Fibroblast of skin of right biceps (primary cell): Measurements from ENCODE around the gene SMARCC1.
"Not testable (repeated sequence)": the region's sequence is repeated elsewhere in the genome, so short reads cannot be mapped to it uniquely, and the experiment has no call there.

Experiments
- DNase-seq: peaks from one replicate; pipeline ENCODE4 v3.0.0-alpha.2; 2013

SMARCC1 gene

GRCh38 chr3:47781685-47782445 is at the start of gene SMARCC1:
Gene SMARCC1, minus strand, starts transcription at chr3:47781893. Its CDS starts 96 bp downstream, at chr3:47781797.
- DNase-seq, result peak; percentile 97

GRCh38 chr3:47829482-47829881 is 47.8 kb upstream of the SMARCC1 start:
- DNase-seq, result not testable (repeated sequence)

- DNase-seq, result no peak
These were observed 43.9 kb upstream of the SMARCC1 start for GRCh38 chr3:47825590-47825989.

- DNase-seq, result peak; percentile 85
These were observed 43.1 kb upstream of the SMARCC1 start for GRCh38 chr3:47824541-47825473.

- no peak for DNase-seq
These were observed 35.9 kb upstream of the SMARCC1 start for GRCh38 chr3:47817609-47818008.

- DNase-seq, result no peak
These were observed 32.0 kb upstream of the SMARCC1 start for GRCh38 chr3:47813551-47814177.

GRCh38 chr3:47804577-47804976 is 22.9 kb upstream of the SMARCC1 start:
- no peak for DNase-seq

- DNase-seq, result no peak
These were observed 21.9 kb upstream of the SMARCC1 start for GRCh38 chr3:47803480-47804025.

GRCh38 chr3:47802734-47803479 is 21.2 kb upstream of the SMARCC1 start, which contains the start of gene DHX30:
Gene DHX30, plus strand, starts transcription at chr3:47803138. Its CDS starts 7,546 bp downstream, at chr3:47810684.
- peak; percentile 84 for DNase-seq

GRCh38 chr3:47799733-47800132 is 18.0 kb upstream of the SMARCC1 start:
- DNase-seq, result no peak

GRCh38 chr3:47794544-47794943 is 12.9 kb upstream of the SMARCC1 start:
- DNase-seq, result no peak

GRCh38 chr3:47792699-47793098 is 11.0 kb upstream of the SMARCC1 start:
- no peak for DNase-seq

GRCh38 chr3:47791193-47791855 is 9.6 kb upstream of the SMARCC1 start:
- no peak for DNase-seq

- DNase-seq, result no peak
These were observed 2.0 kb upstream of the SMARCC1 start for GRCh38 chr3:47783673-47784072.

- no peak for DNase-seq
These were observed 984 bp upstream of the SMARCC1 start for GRCh38 chr3:47782446-47783308.

GRCh38 chr3:47780741-47781684 is 680 bp downstream of the SMARCC1 start:
- DNase-seq, result peak; percentile 47

GRCh38 chr3:47778746-47779145 is 2.9 kb downstream of the SMARCC1 start:
- DNase-seq, result no peak

GRCh38 chr3:47772788-47773187 is 8.9 kb downstream of the SMARCC1 start:
- DNase-seq, result no peak

GRCh38 chr3:47772047-47772446 is 9.6 kb downstream of the SMARCC1 start:
- no peak for DNase-seq
